Endothelial cell (in vitro differentiated cells): ENCODE data around the gene C20orf141. TPM values are rescaled to one million over a fixed set of nuclear protein-coding genes. Genes with fewer than 3 reads are reported as not detected.

Source experiments
- DNase-seq: peaks from one replicate; pipeline ENCODE4 v3.0.0; 2021; ENCODE audit warnings: low spot score
- H3K27ac Mint-ChIP-seq: one replicate; pipeline ENCODE4 v1.8.0; 2021; ENCODE audit warnings: mixed read lengths, inconsistent platforms; ENCODE audit not compliant: unreplicated experiment
- H3K27me3 Mint-ChIP-seq: one replicate; pipeline ENCODE4 v1.8.0; 2021; ENCODE audit warnings: mild to moderate bottlenecking, moderate library complexity, mixed read lengths, inconsistent platforms; ENCODE audit not compliant: unreplicated experiment
- H3K36me3 Mint-ChIP-seq: one replicate; pipeline ENCODE4 v1.8.0; 2021; ENCODE audit warnings: mild to moderate bottlenecking, low read depth, mixed read lengths, inconsistent platforms; ENCODE audit not compliant: unreplicated experiment
- H3K4me1 Mint-ChIP-seq: one replicate; pipeline ENCODE4 v1.8.0; 2021; ENCODE audit warnings: mild to moderate bottlenecking, mixed read lengths, inconsistent platforms; ENCODE audit not compliant: unreplicated experiment
- H3K4me3 Mint-ChIP-seq: one replicate; pipeline ENCODE4 v1.8.0; 2021; ENCODE audit warnings: mild to moderate bottlenecking, mixed read lengths, inconsistent platforms; ENCODE audit not compliant: unreplicated experiment
- H3K9me3 Mint-ChIP-seq: one replicate; pipeline ENCODE4 v1.8.0; 2021; ENCODE audit warnings: mixed read lengths, inconsistent platforms; ENCODE audit not compliant: unreplicated experiment
- total RNA-seq: library from RNA; stranded (reverse); fragmentation: NEBNext Ultra II Directional; extraction: Animal tissue kit (Norgen Biotek cat#: 25700); gene quantifications from one replicate; pipeline ENCODE4 v1.2.1, GENCODE V29; 2021; ENCODE audit not compliant: unreplicated experiment
- TF ChIP-seq, protein P1 (sequence below): fragments of 200-600 bp; sonication (generic); IDR thresholded peaks from one replicate; pipeline ENCODE4 v1.5.0; 2021; ENCODE audit warnings: antibody characterized with exemption; ENCODE audit not compliant: unreplicated experiment

The C20orf141 gene
- total RNA-seq, 1 donor from 2014 or later: not detected

DNA sequence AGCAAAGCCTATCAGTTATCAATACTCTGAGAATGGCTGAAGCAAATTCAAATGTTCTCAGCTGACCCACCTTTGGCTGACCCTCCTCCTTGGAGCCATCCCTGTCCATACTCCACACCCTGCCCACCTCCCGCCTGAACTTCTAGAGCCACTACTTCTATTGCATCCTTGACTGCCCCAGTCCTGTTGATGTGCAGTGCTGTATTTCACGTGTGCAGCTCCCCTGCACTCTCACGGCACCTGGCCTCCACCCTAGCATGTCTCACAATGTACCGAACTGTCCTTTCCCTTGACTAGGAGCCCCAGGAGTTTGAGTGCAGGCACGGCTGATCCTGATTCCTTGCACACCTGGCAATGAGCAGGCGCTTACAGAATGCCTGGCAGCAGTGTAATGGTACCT is 21.3 kb upstream of the C20orf141 start:
- Mint-ChIP-seq H3K4me3 (no peak overlapping the region), H3K27me3 (peaks cover 5% of the 10 kb centered on the region), H3K9me3 (no peaks in the 10 kb centered on the region), H3K27ac (no peak overlapping the region), H3K4me1 (no peaks in the 10 kb centered on the region), H3K36me3 (peaks cover 14% of the 10 kb centered on the region)
- TF ChIP-seq, protein P1, sequence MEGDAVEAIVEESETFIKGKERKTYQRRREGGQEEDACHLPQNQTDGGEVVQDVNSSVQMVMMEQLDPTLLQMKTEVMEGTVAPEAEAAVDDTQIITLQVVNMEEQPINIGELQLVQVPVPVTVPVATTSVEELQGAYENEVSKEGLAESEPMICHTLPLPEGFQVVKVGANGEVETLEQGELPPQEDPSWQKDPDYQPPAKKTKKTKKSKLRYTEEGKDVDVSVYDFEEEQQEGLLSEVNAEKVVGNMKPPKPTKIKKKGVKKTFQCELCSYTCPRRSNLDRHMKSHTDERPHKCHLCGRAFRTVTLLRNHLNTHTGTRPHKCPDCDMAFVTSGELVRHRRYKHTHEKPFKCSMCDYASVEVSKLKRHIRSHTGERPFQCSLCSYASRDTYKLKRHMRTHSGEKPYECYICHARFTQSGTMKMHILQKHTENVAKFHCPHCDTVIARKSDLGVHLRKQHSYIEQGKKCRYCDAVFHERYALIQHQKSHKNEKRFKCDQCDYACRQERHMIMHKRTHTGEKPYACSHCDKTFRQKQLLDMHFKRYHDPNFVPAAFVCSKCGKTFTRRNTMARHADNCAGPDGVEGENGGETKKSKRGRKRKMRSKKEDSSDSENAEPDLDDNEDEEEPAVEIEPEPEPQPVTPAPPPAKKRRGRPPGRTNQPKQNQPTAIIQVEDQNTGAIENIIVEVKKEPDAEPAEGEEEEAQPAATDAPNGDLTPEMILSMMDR: no peak
- DNase-seq: no peak

DNA sequence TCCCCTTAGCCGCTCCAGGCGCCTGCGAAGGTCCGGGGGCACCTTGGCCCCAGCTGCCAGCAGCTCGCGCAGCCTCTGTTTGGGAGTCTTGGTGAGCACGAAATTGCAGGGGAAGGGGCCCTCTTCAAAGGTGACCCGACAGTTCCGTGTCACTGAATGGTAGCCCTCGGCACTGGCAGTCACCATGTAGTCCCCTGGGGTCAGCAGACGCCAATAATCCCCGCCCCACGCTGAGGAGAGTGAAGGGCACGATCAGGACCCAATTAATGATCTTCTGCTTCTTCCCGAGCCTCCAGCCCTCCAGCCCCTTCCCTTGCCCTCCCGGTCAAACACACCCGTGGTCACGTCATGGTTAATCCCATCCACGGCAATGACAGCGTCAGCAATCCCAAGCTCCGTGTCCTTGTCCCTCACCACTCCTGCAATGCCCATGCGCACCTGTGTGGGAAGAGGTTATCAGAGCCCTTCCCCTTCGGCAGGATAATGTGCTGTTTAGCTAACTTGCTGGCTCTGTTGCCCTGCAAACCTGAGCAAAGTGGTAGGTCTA is 20.5 kb upstream of the C20orf141 start:
- peak overlapping the region; percentile 51 for H3K4me3 Mint-ChIP-seq
- peaks cover 21% of the 10 kb centered on the region for H3K36me3 Mint-ChIP-seq
- H3K9me3 Mint-ChIP-seq: no peaks in the 10 kb centered on the region
- H3K4me1 Mint-ChIP-seq: peaks cover 6% of the 10 kb centered on the region
- H3K27me3 Mint-ChIP-seq: peaks cover 6% of the 10 kb centered on the region
- no peak for DNase-seq
- TF ChIP-seq, protein P1: no peak
- H3K27ac Mint-ChIP-seq: no peak overlapping the region

DNA sequence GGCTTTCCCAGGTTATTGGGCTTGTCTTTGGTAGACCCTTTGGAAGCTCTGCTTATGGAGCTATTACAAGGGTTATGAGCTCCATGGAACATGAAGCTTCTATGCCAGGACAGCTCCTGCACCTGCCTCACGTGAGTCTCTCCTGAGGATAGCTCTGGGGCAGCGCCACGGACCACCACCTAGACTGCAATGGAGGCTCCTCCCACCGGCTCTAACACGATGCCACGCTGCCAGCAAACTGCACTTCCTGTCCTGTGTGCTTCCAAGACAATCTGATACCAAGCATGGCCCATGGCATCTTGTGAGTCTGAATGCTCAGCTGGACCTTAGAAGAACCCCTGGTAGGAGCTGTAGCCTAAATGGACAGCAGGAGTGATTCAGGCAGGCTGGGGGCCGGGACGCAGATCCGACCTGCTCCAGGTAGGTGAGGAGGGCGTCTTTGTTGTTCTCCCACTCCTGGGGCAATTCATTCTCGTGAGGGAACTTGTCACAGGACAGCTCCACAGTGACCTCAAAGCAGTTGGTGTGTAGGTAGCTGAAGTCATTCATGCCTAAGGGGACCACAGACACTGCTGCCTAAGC is 19.8 kb upstream of the C20orf141 start:
- Mint-ChIP-seq H3K27ac (no peak overlapping the region), H3K9me3 (no peaks in the 10 kb centered on the region), H3K4me3 (no peak overlapping the region), H3K4me1 (peaks cover 13% of the 10 kb centered on the region), H3K27me3 (peaks cover 8% of the 10 kb centered on the region), H3K36me3 (peaks cover 24% of the 10 kb centered on the region)
- TF ChIP-seq, protein P1: no peak
- no peak for DNase-seq

DNA sequence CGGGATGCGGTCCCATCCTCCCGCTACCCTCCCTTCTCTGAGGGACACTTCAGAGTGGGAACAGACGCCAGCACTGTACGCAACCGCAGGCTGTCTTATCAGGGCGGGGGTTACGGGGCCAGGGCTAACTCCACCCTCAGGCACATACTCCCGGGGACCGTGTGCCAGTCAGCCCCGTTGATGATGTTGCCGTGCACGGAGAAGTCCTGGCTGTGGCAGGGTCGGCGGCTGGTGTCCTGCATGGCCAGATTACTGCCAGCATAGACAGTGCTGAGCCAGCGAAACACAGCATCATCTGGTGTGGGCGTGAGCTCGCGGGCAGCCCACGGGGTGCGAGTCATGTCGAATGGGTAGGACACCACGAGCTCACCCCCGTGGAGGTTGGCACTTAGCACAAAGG is 19.3 kb upstream of the C20orf141 start:
- no peak for DNase-seq
- Mint-ChIP-seq H3K4me3 (no peak overlapping the region), H3K27me3 (peaks cover 8% of the 10 kb centered on the region), H3K27ac (no peak overlapping the region), H3K36me3 (peaks cover 26% of the 10 kb centered on the region), H3K4me1 (peaks cover 15% of the 10 kb centered on the region), H3K9me3 (no peaks in the 10 kb centered on the region)
- TF ChIP-seq, protein P1: no peak

DNA sequence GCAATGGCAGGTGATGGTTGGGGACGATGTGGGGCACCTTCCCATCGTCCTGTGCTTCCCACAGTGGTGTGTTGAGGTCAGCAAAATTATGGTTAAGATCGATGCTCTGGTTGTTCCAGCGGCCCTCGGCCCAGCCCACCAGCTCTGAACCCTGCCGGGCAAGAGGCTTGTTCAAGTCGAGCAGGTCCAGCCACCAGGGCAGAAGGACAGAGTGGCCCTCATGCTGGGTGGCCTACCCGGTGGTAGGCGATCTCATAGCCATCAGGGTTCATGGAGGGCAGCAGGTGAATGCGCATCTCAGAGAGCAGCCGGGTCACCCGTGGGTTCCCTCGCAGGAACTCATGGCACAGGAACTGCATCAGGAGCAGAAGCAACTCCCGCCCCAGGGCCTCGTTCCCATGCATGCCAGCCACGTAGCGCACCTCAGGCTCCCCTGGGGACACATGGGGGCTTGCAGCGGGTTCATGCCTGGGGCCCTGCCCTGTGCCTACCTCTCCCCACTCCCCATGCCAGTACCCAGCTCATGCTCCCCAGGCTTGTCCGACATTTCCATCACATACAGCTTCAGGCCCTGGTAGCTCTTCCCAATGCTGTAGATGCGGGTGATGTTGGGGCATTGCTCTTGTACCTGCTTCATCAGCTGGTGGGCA is 18.7 kb upstream of the C20orf141 start:
- peaks cover 21% of the 10 kb centered on the region for H3K4me1 Mint-ChIP-seq
- peaks cover 12% of the 10 kb centered on the region for H3K27me3 Mint-ChIP-seq
- TF ChIP-seq, protein P1: no peak
- DNase-seq: no peak
- peak overlapping the region; percentile 73 for H3K4me3 Mint-ChIP-seq
- H3K9me3 Mint-ChIP-seq: no peaks in the 10 kb centered on the region
- H3K36me3 Mint-ChIP-seq: peaks cover 26% of the 10 kb centered on the region
- no peak overlapping the region for H3K27ac Mint-ChIP-seq
